HepG2 (cell line): ENCODE data around the gene MEGF6. TPM values are rescaled to one million over a fixed set of nuclear protein-coding genes. Genes with fewer than 3 reads are reported as not detected.
A peak's percentile ranks its signal among the peaks of the same experiment; 100 is the strongest.

ENCODE experiments used
- EP300 ChIP-seq, 3 experiments: sonication (generic) in 1 of 3; formaldehyde crosslinking in 1 of 3; IDR thresholded peaks; 2 replicates each; pipeline versions ENCODE4 v1.5.1 to v1.6.1; 2011 to 2020; ENCODE audit warnings: low read depth in 2 of 3, low read length in 2 of 3, borderline replicate concordance in 1 of 3, improper control_type of control experiment in 1 of 3, mild to moderate bottlenecking in 1 of 3, missing genetic modification reagents in 1 of 3, moderate library complexity in 1 of 3
- FOSL1 ChIP-seq: sonication (generic); formaldehyde crosslinking; IDR thresholded peaks from 2 replicates; pipeline ENCODE4 v1.9.0; 2021; ENCODE audit warnings: missing genetic modification reagents, borderline replicate concordance
- HES4 ChIP-seq: sonication (generic); formaldehyde crosslinking; IDR thresholded peaks from 2 replicates; pipeline ENCODE4 v1.9.0; 2021; ENCODE audit warnings: mild to moderate bottlenecking, missing genetic modification reagents, borderline replicate concordance
- NFYB ChIP-seq: sonication (generic); formaldehyde crosslinking; IDR thresholded peaks from 2 replicates; pipeline ENCODE4 v1.4.0; 2020; ENCODE audit warnings: missing genetic modification reagents
- NR1H2 ChIP-seq: sonication (generic); formaldehyde crosslinking; IDR thresholded peaks from 2 replicates; pipeline ENCODE4 v1.8.1; 2022; ENCODE audit warnings: low read depth, missing genetic modification reagents, borderline replicate concordance
- NRL ChIP-seq: sonication (generic); formaldehyde crosslinking; IDR thresholded peaks from 2 replicates; pipeline ENCODE4 v1.5.0; 2020; ENCODE audit warnings: missing genetic modification reagents, mild to moderate bottlenecking, moderate library complexity, borderline replicate concordance
- RBFOX2 ChIP-seq: fragments of 200-400 bp; formaldehyde crosslinking; IDR thresholded peaks from 2 replicates; pipeline ENCODE4 v1.6.1; 2017; ENCODE audit warnings: low read depth, mild to moderate bottlenecking, low read length
- RXRB ChIP-seq: IDR thresholded peaks from 2 replicates; pipeline ENCODE4 v1.6.1; 2016; ENCODE audit warnings: borderline replicate concordance, missing genetic modification reagents, missing compliant biosample characterization
- ZNF225 ChIP-seq: sonication (generic); formaldehyde crosslinking; IDR thresholded peaks from 2 replicates; pipeline ENCODE4 v1.4.0; 2020; ENCODE audit warnings: mild to moderate bottlenecking, missing genetic modification reagents
- ZNF232 ChIP-seq: sonication (generic); formaldehyde crosslinking; IDR thresholded peaks from 2 replicates; pipeline ENCODE4 v1.4.0; 2020; ENCODE audit warnings: missing genetic modification reagents, borderline replicate concordance
- ZNF337 ChIP-seq: sonication (generic); formaldehyde crosslinking; IDR thresholded peaks from 2 replicates; pipeline ENCODE4 v1.5.1; 2020; ENCODE audit warnings: missing genetic modification reagents, low read depth, mild to moderate bottlenecking, borderline replicate concordance
- ZNF432 ChIP-seq: sonication (generic); formaldehyde crosslinking; IDR thresholded peaks from 2 replicates; pipeline ENCODE4 v1.5.0; 2020; ENCODE audit warnings: missing genetic modification reagents, mild to moderate bottlenecking, borderline replicate concordance
- ZNF670 ChIP-seq: sonication (generic); formaldehyde crosslinking; IDR thresholded peaks from 2 replicates; pipeline ENCODE4 v1.8.0; 2022; ENCODE audit warnings: mild to moderate bottlenecking, missing genetic modification reagents, borderline replicate concordance
- ZNF841 ChIP-seq: sonication (generic); formaldehyde crosslinking; IDR thresholded peaks from 2 replicates; pipeline ENCODE4 v1.8.1; 2023; ENCODE audit warnings: missing genetic modification reagents, borderline replicate concordance
- polyA plus RNA-seq, 8 experiments: library from polyadenylated mRNA; depleted of rRNA in 3 of 8; stranded (reverse) in 7 of 8; unstranded in 1 of 8; fragments of >200 nt; fragmentation: Illumina TruSeq in 4 of 8; extraction: Trizol in 4 of 8; gene quantifications; 2 replicates each; pipeline versions ENCODE4 v1.2.1 to v1.2.3, GENCODE V29; 2011 to 2016; ENCODE audit warnings: low read depth in 4 of 8, missing spikeins in 1 of 8, mixed read lengths in 1 of 8; ENCODE audit not compliant: insufficient read depth in 1 of 8
- total RNA-seq, 5 experiments: library from RNA; depleted of rRNA; stranded (reverse); fragments of >200 nt; fragmentation: Illumina TruSeq; extraction: Trizol; gene quantifications; 2 replicates each; pipeline ENCODE4 v1.2.3, GENCODE V29; 2016; ENCODE audit warnings: low read depth in 1 of 5
- TF ChIP-seq, protein P1 (sequence below): sonication (generic); formaldehyde crosslinking; IDR thresholded peaks from 2 replicates; pipeline ENCODE4 v1.5.0; 2020; ENCODE audit warnings: missing genetic modification reagents
- TF ChIP-seq, protein P2 (sequence below): IDR thresholded peaks from 2 replicates; pipeline ENCODE4 v1.6.1; 2016; ENCODE audit warnings: missing compliant biosample characterization, missing genetic modification reagents, borderline replicate concordance
- TF ChIP-seq, protein P3 (sequence below): IDR thresholded peaks from 2 replicates; pipeline ENCODE4 v1.6.1; 2016; ENCODE audit warnings: low read depth, missing genetic modification reagents, missing compliant biosample characterization

The MEGF6 gene
- total and polyA plus RNA-seq, 2 of the 13 experiments (the other 11 are each of a cell fraction or from before 2014, with no cell fraction given), result 1.9 TPM

DNA sequence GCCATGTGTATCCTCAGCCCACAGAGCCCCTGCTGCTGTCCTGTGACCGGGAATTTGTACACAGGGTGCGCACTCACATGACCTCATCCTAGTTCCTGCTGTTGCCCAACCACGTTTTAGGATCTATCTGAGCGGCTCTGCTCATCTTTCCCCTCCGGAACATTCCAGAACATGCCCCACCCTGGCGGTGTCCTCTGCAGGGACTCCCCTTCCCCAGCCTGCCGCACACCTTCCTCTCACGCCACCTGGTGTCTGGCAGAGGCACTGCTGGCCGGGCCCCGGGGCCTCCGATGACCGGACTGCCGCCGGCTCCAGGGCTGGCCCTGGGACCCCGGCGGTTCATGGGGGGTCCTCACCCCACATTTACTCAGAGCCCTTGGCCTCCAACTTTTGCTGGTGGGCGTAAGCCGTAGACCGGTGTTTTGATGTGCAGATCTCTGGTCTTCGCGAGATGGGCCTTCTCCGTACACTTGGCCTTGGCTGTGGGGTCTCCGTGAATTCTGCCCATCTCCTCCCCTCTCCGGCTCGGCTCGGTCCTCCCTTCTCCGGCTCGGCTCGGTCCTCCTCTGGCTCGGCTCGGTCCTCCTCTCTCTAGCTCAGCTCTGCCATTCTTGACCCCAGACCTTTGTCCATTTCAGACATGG lies 127.4 kb downstream of the MEGF6 start (continued):
- TF ChIP-seq FOSL1 (CRISPR knock-in tag), result no peak
- TF ChIP-seq ZNF225 (CRISPR knock-in tag), result no peak
- no peak for TF ChIP-seq HES4 (CRISPR knock-in tag)
- TF ChIP-seq NR1H2, result no peak
- no peak for TF ChIP-seq RBFOX2
- no peak for TF ChIP-seq EP300 (IDR thresholded peaks at IDR 0.05; ENCODE audit: low read depth in 2 of 2, low read length in 2 of 2)
- TF ChIP-seq EP300 (CRISPR knock-in tag; IDR thresholded peaks at IDR 0.05; ENCODE audit: borderline replicate concordance), result no peak
- no peak for TF ChIP-seq ZNF337 (CRISPR knock-in tag)
- TF ChIP-seq ZNF232, result 0 out of 2 replicates have a peak, but pooled peaks have one; percentile 38
- no peak for TF ChIP-seq ZNF670 (CRISPR knock-in tag)
- TF ChIP-seq, protein P1, sequence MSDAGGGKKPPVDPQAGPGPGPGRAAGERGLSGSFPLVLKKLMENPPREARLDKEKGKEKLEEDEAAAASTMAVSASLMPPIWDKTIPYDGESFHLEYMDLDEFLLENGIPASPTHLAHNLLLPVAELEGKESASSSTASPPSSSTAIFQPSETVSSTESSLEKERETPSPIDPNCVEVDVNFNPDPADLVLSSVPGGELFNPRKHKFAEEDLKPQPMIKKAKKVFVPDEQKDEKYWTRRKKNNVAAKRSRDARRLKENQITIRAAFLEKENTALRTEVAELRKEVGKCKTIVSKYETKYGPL (CRISPR knock-in tag), result no peak
- no peak for TF ChIP-seq ZNF432 (CRISPR knock-in tag)
- TF ChIP-seq RXRB (CRISPR knock-in tag), result no peak
- no peak for TF ChIP-seq NFYB (CRISPR knock-in tag)
- TF ChIP-seq, protein P2, sequence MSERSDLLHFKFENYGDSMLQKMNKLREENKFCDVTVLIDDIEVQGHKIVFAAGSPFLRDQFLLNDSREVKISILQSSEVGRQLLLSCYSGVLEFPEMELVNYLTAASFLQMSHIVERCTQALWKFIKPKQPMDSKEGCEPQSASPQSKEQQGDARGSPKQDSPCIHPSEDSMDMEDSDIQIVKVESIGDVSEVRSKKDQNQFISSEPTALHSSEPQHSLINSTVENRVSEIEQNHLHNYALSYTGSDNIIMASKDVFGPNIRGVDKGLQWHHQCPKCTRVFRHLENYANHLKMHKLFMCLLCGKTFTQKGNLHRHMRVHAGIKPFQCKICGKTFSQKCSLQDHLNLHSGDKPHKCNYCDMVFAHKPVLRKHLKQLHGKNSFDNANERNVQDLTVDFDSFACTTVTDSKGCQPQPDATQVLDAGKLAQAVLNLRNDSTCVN (CRISPR knock-in tag), result 0 out of 2 replicates have a peak, but pooled peaks have one; percentile 28
- TF ChIP-seq, protein P3, sequence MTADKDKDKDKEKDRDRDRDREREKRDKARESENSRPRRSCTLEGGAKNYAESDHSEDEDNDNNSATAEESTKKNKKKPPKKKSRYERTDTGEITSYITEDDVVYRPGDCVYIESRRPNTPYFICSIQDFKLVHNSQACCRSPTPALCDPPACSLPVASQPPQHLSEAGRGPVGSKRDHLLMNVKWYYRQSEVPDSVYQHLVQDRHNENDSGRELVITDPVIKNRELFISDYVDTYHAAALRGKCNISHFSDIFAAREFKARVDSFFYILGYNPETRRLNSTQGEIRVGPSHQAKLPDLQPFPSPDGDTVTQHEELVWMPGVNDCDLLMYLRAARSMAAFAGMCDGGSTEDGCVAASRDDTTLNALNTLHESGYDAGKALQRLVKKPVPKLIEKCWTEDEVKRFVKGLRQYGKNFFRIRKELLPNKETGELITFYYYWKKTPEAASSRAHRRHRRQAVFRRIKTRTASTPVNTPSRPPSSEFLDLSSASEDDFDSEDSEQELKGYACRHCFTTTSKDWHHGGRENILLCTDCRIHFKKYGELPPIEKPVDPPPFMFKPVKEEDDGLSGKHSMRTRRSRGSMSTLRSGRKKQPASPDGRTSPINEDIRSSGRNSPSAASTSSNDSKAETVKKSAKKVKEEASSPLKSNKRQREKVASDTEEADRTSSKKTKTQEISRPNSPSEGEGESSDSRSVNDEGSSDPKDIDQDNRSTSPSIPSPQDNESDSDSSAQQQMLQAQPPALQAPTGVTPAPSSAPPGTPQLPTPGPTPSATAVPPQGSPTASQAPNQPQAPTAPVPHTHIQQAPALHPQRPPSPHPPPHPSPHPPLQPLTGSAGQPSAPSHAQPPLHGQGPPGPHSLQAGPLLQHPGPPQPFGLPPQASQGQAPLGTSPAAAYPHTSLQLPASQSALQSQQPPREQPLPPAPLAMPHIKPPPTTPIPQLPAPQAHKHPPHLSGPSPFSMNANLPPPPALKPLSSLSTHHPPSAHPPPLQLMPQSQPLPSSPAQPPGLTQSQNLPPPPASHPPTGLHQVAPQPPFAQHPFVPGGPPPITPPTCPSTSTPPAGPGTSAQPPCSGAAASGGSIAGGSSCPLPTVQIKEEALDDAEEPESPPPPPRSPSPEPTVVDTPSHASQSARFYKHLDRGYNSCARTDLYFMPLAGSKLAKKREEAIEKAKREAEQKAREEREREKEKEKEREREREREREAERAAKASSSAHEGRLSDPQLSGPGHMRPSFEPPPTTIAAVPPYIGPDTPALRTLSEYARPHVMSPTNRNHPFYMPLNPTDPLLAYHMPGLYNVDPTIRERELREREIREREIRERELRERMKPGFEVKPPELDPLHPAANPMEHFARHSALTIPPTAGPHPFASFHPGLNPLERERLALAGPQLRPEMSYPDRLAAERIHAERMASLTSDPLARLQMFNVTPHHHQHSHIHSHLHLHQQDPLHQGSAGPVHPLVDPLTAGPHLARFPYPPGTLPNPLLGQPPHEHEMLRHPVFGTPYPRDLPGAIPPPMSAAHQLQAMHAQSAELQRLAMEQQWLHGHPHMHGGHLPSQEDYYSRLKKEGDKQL (CRISPR knock-in tag), result no peak
- TF ChIP-seq NRL (CRISPR knock-in tag), result no peak
- TF ChIP-seq ZNF841 (CRISPR knock-in tag), result no peak
